HG02973 (cell line): Measurements from ENCODE around the gene EPHA5.

Experiments
- ATAC-seq: cut with Tn5 transposase; IDR thresholded peaks from one replicate; pipeline ENCODE4 v1.9.1; 2021; ENCODE audit warnings: moderate library complexity; ENCODE audit not compliant: unreplicated experiment

Gene EPHA5

DNA sequence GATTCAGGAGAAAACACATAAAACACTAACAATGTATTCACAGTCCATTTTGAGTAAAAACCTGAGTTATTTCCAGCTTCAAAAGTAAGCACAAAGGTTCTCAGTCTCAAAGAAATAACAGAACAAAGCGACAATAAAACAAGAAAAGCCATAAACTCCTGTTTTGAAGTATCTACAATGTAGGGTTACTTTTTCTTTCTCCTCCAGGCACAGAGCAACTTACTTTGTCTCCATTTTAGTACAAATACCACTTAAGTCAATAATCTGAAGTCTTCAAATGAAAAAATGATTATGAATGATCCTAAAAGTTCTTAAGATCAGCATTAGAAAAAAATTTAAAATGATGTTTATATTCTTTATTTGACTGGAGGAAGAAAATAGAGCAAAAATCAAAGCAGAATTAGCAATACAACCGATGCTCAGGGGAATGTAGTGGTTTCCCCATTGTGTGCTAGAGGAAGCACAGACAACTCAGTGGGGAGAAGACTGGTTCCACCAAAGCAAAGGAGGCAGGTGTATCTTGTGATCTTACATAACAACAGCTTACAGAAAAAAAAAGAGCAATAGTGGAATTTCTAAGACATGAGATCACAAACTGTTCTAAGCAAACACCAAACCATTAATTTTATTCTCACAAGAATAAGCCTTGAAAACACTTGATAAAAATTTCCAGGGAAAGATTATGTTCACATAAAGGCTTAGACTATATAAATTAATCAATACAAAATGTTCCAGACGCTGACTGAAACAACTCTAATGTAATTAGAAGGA, 35.1 kb downstream of the EPHA5 start:
- ATAC-seq = no peak

- no peak for ATAC-seq
Observed at GRCh38 chr4:65624651-65625050, 45.6 kb downstream of the EPHA5 start.

GRCh38 chr4:65623506-65623905, 46.8 kb downstream of the EPHA5 start:
- no peak for ATAC-seq

- no peak for ATAC-seq
Observed at GRCh38 chr4:65617416-65617815, 52.9 kb downstream of the EPHA5 start.

- ATAC-seq = no peak
Observed at GRCh38 chr4:65604515-65604914, 65.8 kb downstream of the EPHA5 start.

DNA sequence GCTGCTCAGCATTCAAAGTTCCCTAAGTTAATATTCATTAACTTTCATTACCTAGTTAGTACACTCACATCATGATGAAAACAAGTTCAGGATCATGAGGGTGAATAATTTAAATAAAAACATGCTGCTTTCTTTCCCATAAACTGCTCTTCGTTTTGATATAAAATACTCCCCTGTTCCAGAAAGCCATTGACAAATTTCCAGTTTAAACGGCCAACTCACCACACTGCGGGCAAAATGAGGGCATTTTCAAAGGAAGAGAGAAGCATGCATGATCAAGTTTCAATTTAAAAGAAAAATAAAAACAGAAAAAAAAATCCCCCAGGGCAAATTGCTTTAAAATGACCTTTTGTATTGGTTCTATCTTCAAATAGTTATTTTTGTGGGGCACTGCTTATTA, 69.6 kb downstream of the EPHA5 start:
- ATAC-seq = no peak

- no peak for ATAC-seq
Observed at GRCh38 chr4:65599340-65599739, 70.9 kb downstream of the EPHA5 start.

GRCh38 chr4:65597697-65598096, 72.6 kb downstream of the EPHA5 start:
- no peak for ATAC-seq

- no peak for ATAC-seq
Observed at GRCh38 chr4:65592089-65592488, 78.2 kb downstream of the EPHA5 start.

DNA sequence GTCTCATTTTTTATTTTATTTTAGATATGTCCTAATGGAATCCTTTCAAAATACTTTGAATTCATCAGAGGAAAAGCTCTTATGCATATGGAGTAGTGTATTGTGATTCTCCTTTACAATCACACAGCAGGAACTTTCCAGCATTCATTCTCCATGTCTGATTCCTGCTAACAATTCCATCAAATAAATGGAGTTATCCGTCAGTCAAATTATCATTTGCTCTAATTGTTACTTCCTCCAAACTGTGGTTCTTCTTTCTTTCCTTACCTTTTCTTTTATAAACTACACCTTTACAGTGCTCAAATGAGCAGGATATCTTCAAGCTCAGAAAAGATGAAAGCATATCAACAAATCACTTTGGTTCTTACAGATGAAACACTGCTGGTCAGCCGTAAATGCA, 80.4 kb downstream of the EPHA5 start:
- ATAC-seq = no peak

DNA sequence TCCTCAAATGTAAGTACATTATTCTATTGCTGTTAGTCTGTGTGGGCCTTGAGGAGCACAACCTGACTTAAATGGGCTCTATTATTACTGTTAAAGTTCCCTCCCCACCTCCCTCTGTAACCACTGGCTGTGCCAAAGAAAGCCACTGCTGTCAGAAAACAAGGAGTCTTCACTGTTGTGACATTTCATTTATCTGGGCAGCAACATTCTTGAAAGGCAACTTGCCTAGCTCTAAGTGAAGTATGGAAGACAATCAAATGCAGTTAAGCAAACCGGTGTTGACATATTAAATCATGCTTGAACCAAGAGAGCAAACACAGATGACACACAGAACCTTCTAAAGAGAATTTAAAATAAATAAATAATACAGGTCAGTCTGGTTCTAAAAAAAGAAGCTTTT, 81.0 kb downstream of the EPHA5 start:
- ATAC-seq = no peak

DNA sequence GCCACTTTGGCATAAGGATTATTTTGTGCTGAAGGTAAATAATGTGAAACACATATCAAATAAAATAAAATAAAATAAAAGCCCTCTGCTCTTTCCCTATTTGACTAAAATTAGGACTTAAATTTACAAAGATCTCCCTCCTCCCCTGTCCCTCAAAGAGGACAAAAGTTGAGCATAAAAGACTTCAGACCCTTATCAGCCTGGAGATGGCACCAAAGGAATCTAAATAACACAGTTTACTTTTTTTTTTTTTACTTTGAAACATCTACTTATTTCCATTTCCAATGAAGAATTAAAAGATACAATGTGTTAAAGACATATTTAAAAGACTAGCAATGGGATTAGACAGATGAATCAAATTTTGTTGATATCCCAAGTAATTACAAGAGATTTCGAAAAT, 89.7 kb downstream of the EPHA5 start:
- no peak for ATAC-seq

DNA sequence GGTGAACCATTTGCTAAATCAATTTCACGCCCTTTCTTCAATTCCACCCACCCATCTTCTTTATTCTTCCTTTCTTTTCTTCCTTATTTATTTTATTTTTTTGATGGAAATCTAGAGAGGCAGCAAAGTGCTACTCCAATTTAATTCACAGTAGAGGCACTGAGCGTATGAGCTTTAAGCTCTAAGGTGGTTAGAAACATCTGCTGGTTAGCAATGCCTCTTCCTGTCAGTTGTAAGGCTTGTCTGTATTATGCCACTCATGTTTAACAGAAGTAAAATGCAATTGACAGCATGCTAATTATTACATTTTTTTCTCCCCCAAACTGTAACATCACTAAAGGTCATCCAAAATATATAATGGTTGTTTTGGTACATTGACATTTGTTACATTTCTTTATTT, 103.8 kb downstream of the EPHA5 start:
- ATAC-seq = no peak

GRCh38 chr4:65561164-65561563, 109.1 kb downstream of the EPHA5 start:
- no peak for ATAC-seq

GRCh38 chr4:65559270-65559669, 111.0 kb downstream of the EPHA5 start:
- ATAC-seq = no peak

GRCh38 chr4:65552057-65552456, 118.2 kb downstream of the EPHA5 start:
- no peak for ATAC-seq

DNA sequence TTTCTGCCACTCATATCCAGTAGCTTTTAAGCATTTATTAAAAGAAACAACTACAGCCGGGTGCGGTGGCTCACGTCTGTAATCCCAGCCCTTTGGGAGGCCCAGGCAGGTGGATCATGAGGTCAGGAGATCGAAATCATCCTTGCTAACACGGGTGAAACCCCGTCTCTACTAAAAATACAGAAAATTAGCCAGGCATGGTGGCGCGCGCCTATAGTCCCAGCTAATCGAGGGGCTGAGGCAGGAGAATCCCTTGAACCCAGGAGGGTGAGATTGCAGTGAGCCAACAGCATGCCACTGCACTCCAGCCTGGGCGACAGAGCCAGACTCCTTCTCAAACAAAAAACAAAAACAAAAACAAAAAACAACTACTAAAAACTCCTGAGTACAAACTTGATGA, 119.8 kb downstream of the EPHA5 start:
- ATAC-seq = no peak

DNA sequence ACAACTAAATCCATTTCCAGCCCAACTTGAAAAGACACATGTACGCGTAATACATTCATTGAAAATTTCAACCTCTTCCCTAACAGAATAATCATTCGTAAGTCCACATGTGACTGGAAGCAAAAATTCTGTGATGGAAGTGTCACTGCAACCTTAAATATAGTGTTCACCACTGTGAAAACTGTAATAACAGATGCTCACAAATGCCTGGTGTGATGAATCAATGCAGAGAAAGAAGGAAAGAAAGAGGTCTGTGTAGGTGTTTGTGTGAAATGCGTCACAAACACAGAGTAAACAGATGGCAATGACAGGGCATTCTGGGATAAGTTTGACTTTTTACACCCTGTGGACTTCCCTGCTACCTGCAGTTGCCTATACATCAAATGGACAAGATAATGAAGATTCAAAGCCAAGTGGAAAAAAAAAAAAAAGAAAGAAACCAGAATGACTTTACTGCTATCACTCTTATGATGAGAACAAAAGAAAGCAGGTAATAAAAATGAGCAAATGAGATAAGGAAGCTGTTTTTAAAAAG, 123.3 kb downstream of the EPHA5 start:
- ATAC-seq = no peak

DNA sequence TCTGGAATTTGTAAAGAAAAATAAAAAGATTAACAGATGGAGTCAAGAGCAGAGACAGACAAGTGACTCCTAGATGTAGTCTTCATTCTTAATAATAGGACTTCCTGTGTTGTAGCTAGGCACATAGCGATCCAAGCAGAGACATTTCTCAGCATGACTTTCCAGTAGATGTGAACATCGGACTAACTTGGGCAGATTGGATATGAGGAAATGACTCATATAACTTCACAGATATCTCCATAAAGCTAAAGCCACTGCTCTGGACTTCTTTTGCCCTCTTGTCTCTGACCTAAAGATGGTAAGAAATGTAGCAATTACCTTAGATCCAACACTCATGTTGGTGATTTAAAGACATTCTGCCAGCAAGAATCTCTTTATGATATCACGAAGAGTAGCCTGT, 131.7 kb downstream of the EPHA5 start:
- no peak for ATAC-seq

GRCh38 chr4:65535113-65535512, 135.2 kb downstream of the EPHA5 start:
- ATAC-seq = no peak

DNA sequence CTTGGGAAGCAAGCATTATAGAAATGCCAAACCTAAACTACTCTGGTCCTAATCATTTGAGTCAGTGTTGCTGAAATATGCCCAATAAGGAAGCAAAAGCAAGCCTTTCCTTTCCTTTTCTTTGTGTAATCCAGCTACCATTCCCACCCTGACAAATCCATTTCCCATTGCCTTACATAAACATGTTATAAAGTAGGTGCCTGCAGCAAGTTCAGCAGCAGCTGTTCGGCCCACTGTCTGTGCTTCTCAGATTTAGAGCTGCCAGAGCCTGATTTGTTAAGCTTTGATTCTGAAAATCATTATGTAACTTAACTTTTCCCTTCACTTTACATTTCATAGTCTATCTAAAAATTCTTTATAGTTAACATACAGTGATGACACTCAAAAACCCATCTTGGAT, 148.6 kb downstream of the EPHA5 start:
- ATAC-seq = no peak

- ATAC-seq = no peak
Observed at GRCh38 chr4:65515646-65516045, 154.6 kb downstream of the EPHA5 start.

GRCh38 chr4:65510976-65511375, 159.3 kb downstream of the EPHA5 start:
- ATAC-seq = no peak
